GM18520 (cell line): ENCODE measurements around the gene OR2AT4.
"Not testable (repeated sequence)": the region's sequence is repeated elsewhere in the genome, so short reads cannot be mapped to it uniquely, and the experiment has no call there.

Experiments
- ATAC-seq: cut with Tn5 transposase; IDR thresholded peaks from one replicate; pipeline ENCODE4 v1.9.1; 2021; ENCODE audit not compliant: unreplicated experiment

Gene OR2AT4

DNA sequence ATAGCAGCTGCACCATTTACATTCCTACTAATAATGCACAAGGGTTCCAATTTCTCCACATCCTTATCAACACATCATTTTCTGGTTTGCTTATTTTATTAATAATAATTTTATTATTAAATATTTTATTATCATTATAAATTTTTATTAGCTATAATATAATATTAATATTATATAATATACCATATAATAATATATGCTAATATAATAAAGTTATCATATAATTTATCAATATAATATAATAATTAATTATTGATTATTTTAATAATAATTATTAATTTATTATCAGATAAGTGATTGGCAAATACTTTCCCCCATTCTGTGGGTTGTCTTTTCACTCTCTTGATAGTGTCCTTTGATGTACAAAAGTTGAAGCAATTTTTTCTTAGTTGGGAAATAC, 27.7 kb downstream of the OR2AT4 start:
- ATAC-seq, result no peak

DNA sequence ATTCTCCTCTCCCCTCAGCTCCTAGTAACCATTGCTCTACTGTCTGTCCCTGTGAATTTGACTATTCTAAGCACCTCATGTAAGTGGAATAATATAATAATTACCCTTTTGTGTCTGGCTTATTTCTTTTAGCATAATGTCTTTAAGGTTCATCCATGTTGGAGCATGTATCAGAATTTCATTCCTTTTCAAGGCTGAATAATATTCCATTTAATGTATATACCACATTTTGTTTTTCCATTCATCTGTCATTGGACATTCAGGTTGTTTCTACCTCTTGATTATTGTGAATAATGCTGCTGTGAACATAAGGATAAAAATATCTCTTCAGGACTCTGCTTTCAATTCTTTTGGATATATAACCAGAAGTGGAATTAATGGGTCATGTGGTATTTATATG, 28.1 kb downstream of the OR2AT4 start:
- no peak for ATAC-seq

DNA sequence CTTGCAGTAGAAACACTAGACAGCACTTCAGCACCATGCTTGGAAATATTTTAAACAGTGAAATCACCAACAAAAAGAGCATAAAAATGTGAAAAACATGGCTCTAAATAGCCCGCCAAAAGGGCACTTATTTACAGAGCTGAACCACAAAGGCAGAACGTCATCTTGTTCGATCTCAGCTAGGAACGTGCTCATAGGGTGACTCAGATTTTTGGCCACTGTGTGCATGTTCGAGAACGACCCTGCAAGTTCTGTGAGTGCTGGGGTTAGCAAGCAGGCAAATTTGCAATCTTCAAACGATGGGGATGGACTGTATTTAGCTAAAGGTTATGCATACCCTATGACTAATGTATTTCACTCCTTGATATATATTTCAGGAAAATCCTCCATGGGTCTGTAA, 30.6 kb downstream of the OR2AT4 start:
- no peak for ATAC-seq

DNA sequence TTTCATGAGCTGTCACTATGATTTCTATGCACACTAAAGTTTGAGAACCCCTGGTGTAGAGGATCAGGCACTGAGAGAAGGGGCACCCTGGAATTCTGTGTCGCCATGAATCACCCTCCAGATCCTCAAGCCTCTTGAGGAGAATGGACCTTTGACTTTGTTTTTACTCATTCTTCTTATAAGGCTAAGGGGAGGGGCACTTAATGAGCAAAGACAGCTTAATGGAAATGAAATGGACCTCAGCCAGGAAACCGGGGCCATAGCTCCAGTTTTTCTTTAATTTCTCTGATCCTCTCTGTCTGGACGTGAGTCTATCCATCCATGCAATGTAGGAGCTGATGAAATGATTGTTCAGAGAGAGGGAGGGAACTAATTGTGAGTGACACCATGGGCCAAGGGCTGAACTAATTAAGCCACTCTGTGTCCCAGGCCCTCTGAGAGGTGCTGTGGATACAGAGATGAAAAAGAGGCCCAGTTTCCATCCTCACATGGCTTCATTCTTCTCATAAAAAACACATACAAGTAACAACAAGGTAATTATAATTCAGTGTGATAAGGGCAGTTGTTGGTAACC, 32.8 kb downstream of the OR2AT4 start:
- ATAC-seq, result no peak

DNA sequence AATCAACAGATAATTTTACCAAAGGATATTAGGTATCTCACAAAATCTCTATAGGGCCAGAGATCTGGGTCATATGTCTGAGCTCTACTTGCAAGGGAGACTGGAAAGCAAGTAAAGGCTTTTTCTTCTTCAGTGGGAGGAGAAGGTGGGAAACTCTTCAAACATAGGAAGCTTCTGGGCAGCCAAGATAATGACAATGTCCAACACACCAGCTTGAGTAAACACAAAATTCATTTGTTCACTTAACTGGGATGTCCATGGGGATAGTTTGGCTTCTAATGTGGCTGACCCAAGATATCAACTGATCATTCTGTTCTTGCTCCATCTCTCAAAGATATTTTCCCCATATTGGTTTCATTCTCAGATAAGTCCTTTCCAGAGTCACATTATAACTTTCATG, 37.4 kb downstream of the OR2AT4 start:
- ATAC-seq, result no peak

DNA sequence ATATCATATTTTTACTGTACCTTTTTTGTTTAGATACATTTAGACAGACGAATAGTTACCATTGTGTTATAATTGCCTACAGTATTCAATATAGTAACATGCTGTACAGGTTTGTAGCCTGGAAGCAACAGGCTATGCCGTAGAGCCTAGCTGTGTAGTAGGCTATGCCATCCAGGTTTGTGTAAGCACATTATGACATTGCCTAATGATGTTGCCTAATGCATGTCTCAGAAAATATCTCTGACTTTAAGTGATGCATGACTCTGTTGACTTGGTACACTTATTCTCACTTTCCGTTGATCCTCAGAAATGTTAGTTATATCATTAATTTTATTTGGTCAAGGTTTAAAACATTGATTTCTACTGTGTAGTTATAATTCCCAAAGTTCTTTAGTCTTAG, 39.9 kb downstream of the OR2AT4 start:
- no peak for ATAC-seq

DNA sequence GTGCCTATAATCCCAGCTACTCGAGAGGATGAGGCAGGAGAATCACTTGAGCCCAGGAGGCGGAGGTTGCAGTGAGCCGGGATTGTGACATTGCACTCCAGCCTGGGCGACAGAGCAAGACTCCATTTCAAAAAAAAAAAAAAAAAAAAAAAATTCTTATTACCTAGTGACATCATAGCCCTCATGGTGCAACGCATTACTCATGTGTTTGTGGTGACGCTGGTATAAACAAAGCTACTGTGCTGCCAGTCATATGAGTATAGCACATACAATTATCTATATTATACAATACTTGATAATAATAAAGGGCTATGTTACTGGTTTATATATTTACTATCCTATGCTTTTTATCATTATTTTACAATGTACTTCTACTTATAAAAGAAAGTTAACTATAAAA, 41.2 kb downstream of the OR2AT4 start:
- ATAC-seq, result no peak

DNA sequence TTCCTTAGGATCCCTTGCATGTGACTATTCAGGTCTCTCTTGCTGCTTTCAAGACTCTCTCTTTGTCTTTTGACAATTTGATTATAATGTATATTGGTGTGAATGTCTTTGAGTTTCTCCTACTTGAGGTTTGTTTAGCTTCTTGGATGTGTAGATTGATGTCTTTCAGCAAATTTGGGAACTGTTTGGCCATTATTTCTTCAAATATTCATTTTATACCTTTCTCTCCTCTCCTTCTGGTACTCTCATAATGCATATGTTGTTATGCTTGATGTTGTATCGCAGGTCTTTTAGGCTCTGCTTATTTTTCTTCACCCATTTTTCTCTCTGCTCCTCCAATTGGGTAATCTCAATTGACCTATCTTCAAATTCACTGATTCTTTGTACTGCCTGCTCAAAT, 44.2 kb downstream of the OR2AT4 start:
- no peak for ATAC-seq

DNA sequence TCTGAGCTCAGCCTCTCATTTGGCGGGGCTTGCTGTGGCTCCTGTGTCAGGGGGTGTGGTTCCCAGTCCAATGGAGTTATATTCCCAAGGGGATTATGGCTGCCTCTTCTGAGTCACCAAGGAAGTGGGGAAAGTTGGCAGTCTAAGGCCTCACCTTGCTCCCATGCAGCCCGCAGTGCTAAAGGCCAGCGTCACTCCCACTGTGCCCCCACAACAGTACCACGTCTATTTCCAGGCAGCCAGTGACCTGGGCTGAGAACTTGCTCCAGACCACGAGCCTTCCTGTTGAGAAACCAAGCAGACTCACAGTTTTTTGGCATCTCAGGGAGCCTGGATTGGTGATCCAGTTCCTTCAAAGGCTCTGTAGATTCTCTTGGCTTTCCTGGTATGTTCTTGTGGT, 45.6 kb downstream of the OR2AT4 start:
- ATAC-seq, result no peak

DNA sequence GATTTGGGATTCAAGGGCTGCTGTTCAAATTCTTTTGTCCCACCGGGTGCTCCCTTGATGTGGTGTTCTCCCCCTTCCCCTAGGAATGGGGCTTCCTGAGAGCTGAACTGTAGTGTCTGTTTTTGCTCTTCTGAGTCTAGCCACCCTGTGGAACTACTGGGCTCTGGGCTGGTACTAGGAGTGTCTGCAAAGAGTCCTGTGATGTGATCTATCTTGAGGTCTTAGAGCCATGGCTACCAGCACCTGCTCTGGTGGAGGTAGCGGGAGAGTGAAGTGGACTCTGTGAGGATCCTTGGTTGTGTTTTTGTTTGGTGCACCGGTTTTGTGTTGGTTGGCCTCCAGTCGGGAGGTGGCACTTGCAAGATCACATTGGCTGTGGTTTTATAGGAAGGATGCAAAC, 46.2 kb downstream of the OR2AT4 start:
- no peak for ATAC-seq

DNA sequence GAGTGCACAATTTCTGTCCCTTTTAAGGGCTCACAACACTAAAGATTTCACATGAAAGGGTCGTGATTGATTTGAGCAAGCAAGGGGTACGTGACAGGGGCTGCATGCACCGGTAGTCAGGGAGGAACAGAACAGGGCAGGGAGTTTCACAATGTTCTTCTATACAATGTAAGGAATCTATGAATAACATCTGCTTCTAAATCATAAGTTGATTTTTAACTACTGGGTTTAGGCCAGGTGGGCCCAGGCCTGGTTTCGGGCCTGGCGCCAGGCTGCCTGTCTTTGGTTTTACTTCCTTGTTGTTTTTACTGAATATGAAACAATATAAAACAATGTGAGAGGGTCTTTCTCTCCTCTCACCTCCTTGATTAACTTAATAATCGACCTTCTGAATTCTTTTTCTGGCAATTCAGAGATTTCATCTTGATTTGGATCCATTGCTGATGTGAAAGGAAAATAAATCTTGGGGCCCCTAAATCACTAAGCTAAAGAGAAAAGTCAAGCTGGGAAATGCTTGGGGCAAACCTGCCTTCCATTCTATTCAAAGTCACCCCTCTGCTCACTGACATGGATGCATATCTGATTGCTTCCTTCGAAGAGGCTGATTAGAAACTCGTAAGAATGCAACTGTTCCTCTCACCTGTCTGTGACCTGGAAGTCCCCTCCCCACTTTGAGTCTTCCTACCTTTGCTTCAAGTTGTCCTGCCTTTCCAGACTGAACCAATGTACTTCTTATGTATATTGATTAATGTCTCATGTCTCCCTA, 47.0 kb downstream of the OR2AT4 start:
- not testable (repeated sequence) for ATAC-seq

DNA sequence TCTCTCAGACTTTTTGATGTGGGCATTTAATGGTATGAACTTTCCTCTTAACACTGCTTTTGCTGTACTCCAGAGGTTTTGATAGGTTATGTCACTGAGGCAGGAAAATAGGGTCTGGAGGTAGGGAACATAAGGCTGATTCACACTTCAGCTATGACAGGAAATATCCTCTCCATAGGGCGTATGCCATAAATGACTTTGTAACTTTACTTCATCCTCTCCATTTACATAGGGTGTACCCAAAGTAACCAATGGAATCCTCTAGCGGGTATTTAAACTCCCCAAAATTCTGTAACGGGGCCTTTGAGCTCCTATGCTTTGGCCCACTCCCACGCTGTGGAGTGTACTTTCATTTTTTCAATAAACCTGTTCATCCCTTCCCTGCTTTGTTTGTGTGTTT, 49.5 kb downstream of the OR2AT4 start:
- no peak for ATAC-seq

DNA sequence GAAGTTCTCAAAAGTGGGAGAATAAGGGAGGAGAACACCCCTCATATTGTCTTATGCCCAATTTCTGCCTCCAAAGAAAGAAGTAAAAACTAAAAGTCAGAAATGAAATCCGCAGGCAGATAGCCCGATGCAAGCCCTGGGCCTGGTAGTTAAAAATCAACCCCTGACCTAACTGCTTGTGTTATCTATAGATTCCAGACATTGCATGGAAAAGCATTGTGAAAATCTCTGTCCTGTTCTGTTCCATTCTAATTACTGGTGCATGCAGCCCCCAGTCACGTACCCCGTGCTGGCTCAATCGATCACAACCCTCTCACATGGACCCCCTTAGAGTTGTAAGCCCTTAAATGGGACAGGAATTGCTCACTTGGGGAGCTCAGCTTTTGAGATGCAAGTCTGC, 50.0 kb downstream of the OR2AT4 start:
- not testable (repeated sequence) for ATAC-seq

DNA sequence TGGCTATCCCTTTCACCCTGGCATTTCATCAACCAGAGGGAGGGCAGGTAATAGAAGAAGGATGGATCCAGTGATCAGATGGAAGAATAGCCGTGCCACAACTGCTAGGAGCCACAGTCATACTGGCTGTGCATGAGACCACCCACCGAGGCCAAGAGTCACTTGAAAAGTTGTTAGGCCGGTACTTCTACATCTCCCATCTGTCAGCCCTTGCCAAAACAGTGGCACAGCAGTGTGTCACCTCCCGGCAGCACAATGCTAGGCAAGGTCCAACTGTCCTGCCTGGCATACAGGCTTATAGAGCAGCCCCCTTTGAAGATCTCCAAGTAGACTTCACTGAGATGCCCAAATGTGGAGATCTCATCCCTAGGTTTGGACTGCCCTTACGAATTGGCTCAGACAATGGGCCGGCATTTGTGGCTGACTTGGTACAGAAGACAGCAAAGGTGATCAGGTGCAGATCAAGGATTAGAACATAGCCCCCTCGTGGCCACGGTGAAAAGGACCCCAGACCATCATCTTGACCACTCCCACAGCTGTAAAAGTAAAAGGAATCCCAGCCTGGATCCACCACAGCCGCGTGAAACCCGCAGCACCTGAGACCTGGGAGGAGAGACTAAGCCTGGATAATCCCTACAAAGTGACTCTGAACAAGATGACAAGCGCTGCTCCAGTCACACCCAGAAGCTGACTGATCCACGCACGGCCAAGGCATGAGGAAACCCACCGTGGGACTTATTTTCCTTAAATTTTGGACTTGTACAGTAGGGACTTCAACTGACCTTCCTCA, 52.1 kb downstream of the OR2AT4 start:
- not testable (repeated sequence) for ATAC-seq

DNA sequence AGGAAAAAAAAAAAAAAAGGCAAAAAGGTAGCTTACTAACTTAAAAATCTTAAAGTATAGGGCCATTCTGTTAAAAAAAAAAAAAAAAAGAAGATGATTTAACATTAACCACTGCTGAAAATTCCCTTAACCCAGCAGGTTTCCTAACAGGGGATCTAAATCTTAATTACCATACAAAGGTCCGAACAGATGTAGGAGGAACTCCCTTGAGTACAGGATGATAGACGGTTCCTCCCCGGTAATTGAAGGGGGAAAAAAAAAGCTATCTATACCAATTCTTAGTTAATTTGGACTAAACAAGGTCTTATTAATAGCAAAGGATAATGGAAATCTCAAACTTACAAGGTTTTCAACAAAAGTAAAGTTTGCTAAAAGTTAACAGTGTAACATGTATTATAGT, 54.9 kb downstream of the OR2AT4 start:
- ATAC-seq, result not testable (repeated sequence)

DNA sequence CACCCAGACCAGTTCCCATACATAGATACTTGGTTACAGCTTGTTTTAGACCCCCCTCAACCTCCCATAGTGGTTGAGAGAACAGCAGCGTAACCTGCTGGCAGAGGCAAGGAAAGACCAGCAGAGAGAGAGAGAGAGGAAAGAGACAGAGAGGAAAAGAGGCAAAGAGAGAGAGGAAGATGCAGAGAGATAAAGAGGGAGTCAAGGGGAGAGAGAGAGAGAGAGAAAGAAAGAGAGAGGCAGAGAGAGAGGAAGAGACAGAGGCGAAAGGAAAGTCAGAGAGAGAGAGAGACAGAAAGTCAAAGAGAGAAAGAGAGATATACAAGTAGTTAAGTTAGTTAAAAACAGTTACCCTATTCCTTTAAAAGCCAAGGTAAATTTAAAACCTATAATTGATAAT, 55.4 kb downstream of the OR2AT4 start:
- no peak for ATAC-seq

DNA sequence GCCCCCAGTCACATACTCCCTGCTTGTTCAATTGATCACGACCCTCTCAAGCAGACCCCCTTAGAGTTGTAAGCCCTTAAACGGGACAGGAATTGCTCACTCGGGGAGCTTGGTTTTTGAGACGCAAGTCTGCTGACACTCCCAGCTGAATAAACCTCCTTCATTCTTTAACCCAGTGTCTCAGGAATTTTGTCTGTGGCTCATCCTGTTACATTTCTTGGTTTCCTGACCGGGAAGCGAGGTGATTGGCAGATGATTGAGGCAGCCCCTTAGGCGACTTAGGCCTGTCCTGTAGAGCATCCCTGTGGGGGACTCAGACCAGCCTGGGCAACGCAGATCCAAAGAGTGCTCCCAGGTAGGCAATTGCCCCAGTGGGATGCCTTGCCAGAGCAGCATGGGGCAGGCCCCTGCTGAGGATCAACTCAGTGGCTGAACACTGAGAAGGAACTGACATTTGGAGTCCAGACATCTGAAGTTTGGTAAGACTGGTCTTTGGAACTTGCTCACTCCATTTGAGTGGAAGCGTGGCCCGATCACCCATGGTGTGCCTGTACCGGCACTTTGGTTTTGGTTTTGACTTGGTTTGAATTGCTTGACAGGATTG, 56.4 kb downstream of the OR2AT4 start:
- ATAC-seq, result no peak

DNA sequence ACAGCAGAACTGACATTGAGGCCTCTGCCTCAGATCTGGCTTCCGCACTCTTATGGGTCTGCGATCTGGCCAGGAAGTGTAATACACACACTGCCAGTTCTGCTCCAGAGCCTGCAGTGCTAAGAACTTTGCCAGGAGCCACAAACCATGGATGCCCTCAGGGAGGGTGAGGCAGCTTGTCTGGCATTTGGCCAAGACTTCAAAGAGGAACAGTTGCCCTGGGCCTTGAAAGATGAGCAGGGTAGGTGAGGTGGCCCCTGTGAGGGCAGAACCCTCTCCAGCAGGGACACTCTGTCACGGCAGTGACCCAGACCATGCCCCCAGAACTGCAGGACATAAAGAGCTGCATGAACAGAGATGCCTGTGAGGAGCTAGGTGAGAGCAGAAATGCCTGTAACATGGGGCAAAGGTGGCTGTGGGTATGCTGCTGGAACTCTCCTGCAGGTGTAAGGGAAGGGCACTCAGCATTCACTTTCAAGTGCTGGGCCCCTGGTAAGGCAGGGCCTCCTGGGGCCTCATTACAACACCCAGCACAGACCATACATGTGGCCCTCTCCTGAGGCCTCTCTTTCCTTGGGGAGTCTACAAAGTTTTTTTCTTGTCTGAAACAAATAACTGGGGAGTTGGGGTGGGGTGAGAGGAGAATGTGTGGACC, 60.6 kb downstream of the OR2AT4 start:
- no peak for ATAC-seq

DNA sequence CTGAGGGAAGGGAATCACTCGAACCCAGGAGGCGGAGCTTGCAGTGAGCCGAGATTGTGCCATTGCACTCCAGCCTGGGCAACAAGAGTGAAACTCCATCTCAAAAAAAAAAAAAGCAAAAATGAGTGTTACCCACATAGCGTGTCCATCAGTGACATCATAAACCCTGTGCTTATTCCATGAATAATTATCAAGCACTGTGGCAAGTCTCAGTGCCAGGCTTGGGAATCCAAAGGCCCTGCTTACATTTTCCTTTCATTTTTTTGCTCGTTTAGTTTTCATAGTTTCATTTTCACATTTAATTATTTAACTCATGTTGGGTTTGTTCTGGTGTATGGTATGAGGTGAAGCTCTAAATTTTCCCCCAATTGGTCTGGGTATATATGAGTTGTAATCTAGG, 61.4 kb downstream of the OR2AT4 start:
- no peak for ATAC-seq

DNA sequence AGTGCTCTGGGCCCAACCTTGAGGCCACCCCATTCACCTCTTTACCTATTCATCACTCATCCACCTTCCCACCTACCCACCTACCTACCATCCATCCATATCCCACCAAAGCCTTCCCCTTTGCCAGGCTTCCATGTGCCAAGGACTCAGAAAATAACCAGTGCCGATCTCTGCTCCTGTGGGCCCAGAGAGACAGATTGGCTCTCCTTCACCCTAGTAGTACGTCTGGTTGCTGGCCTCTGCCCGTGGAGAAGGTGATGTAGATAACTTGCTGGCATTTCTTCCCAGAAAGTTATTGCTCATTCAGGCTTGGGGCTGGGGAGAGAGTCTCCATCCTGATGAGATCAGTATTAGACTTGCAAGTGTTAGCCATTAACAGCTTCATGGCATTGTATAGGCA, 62.8 kb downstream of the OR2AT4 start:
- ATAC-seq, result no peak

DNA sequence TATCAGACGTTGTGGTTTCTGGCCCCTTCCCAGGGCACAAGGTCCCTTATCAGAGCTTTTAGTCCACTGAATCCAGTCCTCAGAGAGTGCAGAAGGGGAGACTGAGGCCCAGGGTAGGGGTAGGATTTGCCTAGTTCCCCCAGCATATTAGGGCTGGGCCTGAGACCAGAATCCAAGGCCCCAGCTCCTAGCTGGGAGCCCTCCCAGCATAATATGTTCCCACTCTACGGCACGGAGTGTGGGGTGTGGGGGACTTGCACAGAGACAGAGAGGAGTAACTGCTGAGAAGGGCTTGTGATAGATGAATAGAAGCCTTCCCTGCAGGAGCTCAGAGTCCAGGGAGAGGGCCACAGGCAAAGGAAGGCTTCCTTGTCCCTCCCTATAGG, 64.1 kb downstream of the OR2AT4 start:
- no peak for ATAC-seq
